ENCODE data around the gene CFAP45. TPM values are rescaled to one million over a fixed set of nuclear protein-coding genes. Genes with fewer than 3 reads are reported as not detected.

Gene CFAP45
- total and polyA plus RNA-seq, 9 of the 15 experiments (the other 6 are each of a cell fraction or from before 2014, with no cell fraction given): 0.65 to 2.4 (median 1.5) TPM

- TF ChIP-seq, protein P1, sequence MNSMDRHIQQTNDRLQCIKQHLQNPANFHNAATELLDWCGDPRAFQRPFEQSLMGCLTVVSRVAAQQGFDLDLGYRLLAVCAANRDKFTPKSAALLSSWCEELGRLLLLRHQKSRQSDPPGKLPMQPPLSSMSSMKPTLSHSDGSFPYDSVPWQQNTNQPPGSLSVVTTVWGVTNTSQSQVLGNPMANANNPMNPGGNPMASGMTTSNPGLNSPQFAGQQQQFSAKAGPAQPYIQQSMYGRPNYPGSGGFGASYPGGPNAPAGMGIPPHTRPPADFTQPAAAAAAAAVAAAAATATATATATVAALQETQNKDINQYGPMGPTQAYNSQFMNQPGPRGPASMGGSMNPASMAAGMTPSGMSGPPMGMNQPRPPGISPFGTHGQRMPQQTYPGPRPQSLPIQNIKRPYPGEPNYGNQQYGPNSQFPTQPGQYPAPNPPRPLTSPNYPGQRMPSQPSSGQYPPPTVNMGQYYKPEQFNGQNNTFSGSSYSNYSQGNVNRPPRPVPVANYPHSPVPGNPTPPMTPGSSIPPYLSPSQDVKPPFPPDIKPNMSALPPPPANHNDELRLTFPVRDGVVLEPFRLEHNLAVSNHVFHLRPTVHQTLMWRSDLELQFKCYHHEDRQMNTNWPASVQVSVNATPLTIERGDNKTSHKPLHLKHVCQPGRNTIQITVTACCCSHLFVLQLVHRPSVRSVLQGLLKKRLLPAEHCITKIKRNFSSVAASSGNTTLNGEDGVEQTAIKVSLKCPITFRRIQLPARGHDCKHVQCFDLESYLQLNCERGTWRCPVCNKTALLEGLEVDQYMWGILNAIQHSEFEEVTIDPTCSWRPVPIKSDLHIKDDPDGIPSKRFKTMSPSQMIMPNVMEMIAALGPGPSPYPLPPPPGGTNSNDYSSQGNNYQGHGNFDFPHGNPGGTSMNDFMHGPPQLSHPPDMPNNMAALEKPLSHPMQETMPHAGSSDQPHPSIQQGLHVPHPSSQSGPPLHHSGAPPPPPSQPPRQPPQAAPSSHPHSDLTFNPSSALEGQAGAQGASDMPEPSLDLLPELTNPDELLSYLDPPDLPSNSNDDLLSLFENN (IDR thresholded peaks at IDR 0.05; ENCODE audit: low read depth in 2 of 2, low read length in 2 of 2): no peak
- TF ChIP-seq ZEB2 (IDR thresholded peaks at IDR 0.05) (peak; percentile 40; the same call in 1 of the 2 replicates), ZFP30 (CRISPR knock-in tag; IDR thresholded peaks at IDR 0.05; ENCODE audit: borderline replicate concordance) (no peak), BDP1 (IDR thresholded peaks at IDR 0.05; ENCODE audit: insufficient read depth, insufficient read length) (no peak), GATA2 (CRISPR knock-in tag; IDR thresholded peaks at IDR 0.05) (peak; percentile 41; the same call in 1 of the 2 replicates), SOX6 (IDR thresholded peaks at IDR 0.05) (0 out of 2 replicates have a peak, but pooled peaks have one; percentile 22), MYNN (IDR thresholded peaks at IDR 0.05) (no peak), MYNN (CRISPR knock-in tag; IDR thresholded peaks at IDR 0.05) (no peak), SMARCE1 (IDR thresholded peaks at IDR 0.05) (peak; percentile 55), CBFA2T2 (conservative IDR thresholded peaks at IDR 0.05) (peak; percentile 34), RBM15 (IDR thresholded peaks at IDR 0.05; ENCODE audit: insufficient read depth, low read length) (no peak)
- TF ChIP-seq, protein P2, sequence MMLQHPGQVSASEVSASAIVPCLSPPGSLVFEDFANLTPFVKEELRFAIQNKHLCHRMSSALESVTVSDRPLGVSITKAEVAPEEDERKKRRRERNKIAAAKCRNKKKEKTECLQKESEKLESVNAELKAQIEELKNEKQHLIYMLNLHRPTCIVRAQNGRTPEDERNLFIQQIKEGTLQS (IDR thresholded peaks at IDR 0.05): peak; percentile 42; the same call in 1 of the 2 replicates
- TF ChIP-seq, protein P2 (CRISPR knock-in tag; conservative IDR thresholded peaks at IDR 0.05): no peak
Observed at GRCh38 chr1:159921251-159921650, 21.3 kb upstream of the CFAP45 start (continued).

Data from K562 (cell line).